ENCODE measurements around the gene GGT1. TPM values are rescaled to one million over a fixed set of nuclear protein-coding genes. Genes with fewer than 3 reads are reported as not detected.
"Not testable (repeated sequence)": the region's sequence is repeated elsewhere in the genome, so short reads cannot be mapped to it uniquely, and the experiment has no call there.

GGT1 gene
- polyA plus RNA-seq, 2 donors = 1.5 to 3.9 TPM

GRCh38 chr22:24650884-24651283 lies 47.9 kb downstream of the GGT1 start:
- not testable (repeated sequence) for H3K4me1 ChIP-seq (ENCODE audit: control insufficient read depth in 2 of 2, insufficient read depth in 2 of 2, low read length in 1 of 2); H3K9me3 ChIP-seq (ENCODE audit: control insufficient read depth in 2 of 2, insufficient read depth in 1 of 2, low read depth in 1 of 2, low read length in 1 of 2); H3K27ac ChIP-seq (ENCODE audit: low read depth in 2 of 2, low read length in 1 of 2); H3K36me3 ChIP-seq (ENCODE audit: control insufficient read depth in 2 of 2, insufficient read depth in 2 of 2, low read length in 1 of 2); H3K4me3 ChIP-seq (ENCODE audit: low read depth in 1 of 2, low read length in 2 of 2); H3K27me3 ChIP-seq (ENCODE audit: control insufficient read depth in 1 of 2, insufficient read depth in 2 of 2, low read length in 2 of 2)
- no CpG with 5 or more reads among the region's 10 CpGs for WGBS, 2 donors

DNA sequence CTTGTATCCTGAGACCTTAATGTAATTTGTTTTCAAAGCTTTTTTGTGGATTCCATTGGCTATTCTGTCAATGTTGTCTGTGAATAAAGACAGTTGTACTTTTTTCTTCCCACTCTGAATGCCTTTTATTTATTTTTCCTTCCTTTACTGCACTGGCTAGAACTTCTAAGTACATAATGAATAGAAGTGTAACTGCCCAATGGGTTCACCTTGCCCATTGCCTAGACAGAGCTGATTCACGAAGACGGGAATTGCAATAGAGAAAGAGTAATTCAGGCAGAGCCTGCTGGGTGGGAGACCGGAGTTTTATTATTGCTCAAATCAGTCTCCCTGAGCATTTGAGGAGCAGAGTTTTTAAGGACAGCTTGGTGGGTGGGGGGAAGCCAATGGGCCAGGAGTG lies 62.4 kb downstream of the GGT1 start:
- not testable (repeated sequence) for H3K27ac ChIP-seq (ENCODE audit: low read depth in 2 of 2, low read length in 1 of 2); H3K36me3 ChIP-seq (ENCODE audit: control insufficient read depth in 2 of 2, insufficient read depth in 2 of 2, low read length in 1 of 2); H3K9me3 ChIP-seq (ENCODE audit: control insufficient read depth in 2 of 2, insufficient read depth in 1 of 2, low read depth in 1 of 2, low read length in 1 of 2); H3K27me3 ChIP-seq (ENCODE audit: control insufficient read depth in 1 of 2, insufficient read depth in 2 of 2, low read length in 2 of 2); H3K4me3 ChIP-seq (ENCODE audit: low read depth in 1 of 2, low read length in 2 of 2); H3K4me1 ChIP-seq (ENCODE audit: control insufficient read depth in 2 of 2, insufficient read depth in 2 of 2, low read length in 1 of 2)
- WGBS, 2 donors = 71 to 75% methylated on average over 3 of the region's 3 CpGs

DNA sequence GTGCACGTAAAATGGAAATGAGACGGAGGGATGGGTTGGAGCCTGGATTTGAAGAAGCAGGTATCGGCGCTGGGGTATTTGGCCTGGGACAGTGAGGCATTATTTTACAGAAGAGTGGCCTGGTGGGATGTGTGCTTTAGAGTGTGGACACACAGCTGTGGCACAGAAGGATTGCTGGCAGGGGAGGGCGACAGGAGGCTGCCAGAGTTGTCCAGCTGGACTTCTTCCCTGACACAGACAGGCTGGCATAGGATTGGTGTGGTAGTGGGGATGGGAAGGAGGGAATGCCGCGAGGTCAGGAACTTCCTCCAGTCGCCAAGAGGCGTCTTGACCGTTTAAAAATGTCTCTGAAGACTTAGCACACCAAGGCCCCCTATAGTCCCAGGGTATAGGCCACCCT lies 64.9 kb downstream of the GGT1 start:
- not testable (repeated sequence) for H3K4me3 ChIP-seq (ENCODE audit: low read depth in 1 of 2, low read length in 2 of 2); H3K27ac ChIP-seq (ENCODE audit: low read depth in 2 of 2, low read length in 1 of 2); H3K36me3 ChIP-seq (ENCODE audit: control insufficient read depth in 2 of 2, insufficient read depth in 2 of 2, low read length in 1 of 2); H3K27me3 ChIP-seq (ENCODE audit: control insufficient read depth in 1 of 2, insufficient read depth in 2 of 2, low read length in 2 of 2); H3K4me1 ChIP-seq (ENCODE audit: control insufficient read depth in 2 of 2, insufficient read depth in 2 of 2, low read length in 1 of 2); H3K9me3 ChIP-seq (ENCODE audit: control insufficient read depth in 2 of 2, insufficient read depth in 1 of 2, low read depth in 1 of 2, low read length in 1 of 2)
- WGBS, 2 donors = 82 to 92% methylated on average over 6 to 10 of the region's 10 CpGs

DNA sequence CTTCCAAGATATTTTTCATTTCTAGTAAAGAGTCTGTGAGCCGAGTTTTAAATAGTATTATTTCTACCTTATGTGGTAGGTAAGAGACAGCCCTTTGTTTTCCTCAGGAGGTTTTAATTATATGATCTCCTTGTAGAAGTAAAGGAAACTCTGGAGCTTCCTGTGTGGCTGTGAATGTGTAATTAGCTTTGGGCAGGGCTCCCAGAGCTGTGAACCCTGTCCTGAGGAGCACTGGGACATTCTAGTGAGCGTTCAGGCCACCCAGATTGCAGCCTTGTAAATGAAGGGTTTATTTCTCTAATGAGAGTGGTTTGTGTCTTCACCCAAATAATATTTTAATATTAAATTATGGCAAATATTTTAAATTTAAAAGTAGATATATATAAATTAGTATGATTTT lies 69.5 kb downstream of the GGT1 start:
- 79 to 92% methylated on average over 1 of the region's 2 CpGs for WGBS, 2 donors
- not testable (repeated sequence) for H3K27me3 ChIP-seq (ENCODE audit: control insufficient read depth in 1 of 2, insufficient read depth in 2 of 2, low read length in 2 of 2); H3K9me3 ChIP-seq (ENCODE audit: control insufficient read depth in 2 of 2, insufficient read depth in 1 of 2, low read depth in 1 of 2, low read length in 1 of 2); H3K4me3 ChIP-seq (ENCODE audit: low read depth in 1 of 2, low read length in 2 of 2); H3K27ac ChIP-seq (ENCODE audit: low read depth in 2 of 2, low read length in 1 of 2); H3K4me1 ChIP-seq (ENCODE audit: control insufficient read depth in 2 of 2, insufficient read depth in 2 of 2, low read length in 1 of 2); H3K36me3 ChIP-seq (ENCODE audit: control insufficient read depth in 2 of 2, insufficient read depth in 2 of 2, low read length in 1 of 2)

Other genes starting within 250 kb of the GGT1 start
- gene ADORA2A, start 175.6 kb upstream of the GGT1 start, polyA plus RNA-seq = under 1 TPM; 0.72 to 0.92 TPM
- under 1 TPM; 0.04 to 0.06 TPM for gene UPB1, start 107.9 kb upstream of the GGT1 start, polyA plus RNA-seq
- 10 to 100 TPM; 50.4 to 62.9 TPM for gene GUCD1, start 48.1 kb upstream of the GGT1 start, polyA plus RNA-seq
- 100 to 1,000 TPM in 1 of 2 donors, 10 to 100 TPM in 1; 71.3 to 134 TPM for gene SNRPD3, start 47.2 kb upstream of the GGT1 start, polyA plus RNA-seq
- gene LRRC75B, start 10.1 kb upstream of the GGT1 start, polyA plus RNA-seq = 10 to 100 TPM in 1 of 2 donors, 1 to 10 TPM in 1; 8.5 to 11.3 TPM
- gene PIWIL3, start 171.5 kb downstream of the GGT1 start, polyA plus RNA-seq = not detected
- gene SGSM1, start 203.0 kb downstream of the GGT1 start, polyA plus RNA-seq = under 1 TPM; 0.14 to 0.16 TPM

Measured in esophagus (tissue), 2 donors.